Large intestine (tissue), 12 donors: ENCODE data around the gene SLC47A2. TPM values are rescaled to one million over a fixed set of nuclear protein-coding genes. Genes with fewer than 3 reads are reported as not detected.
"Not testable (repeated sequence)": the region's sequence is repeated elsewhere in the genome, so short reads cannot be mapped to it uniquely, and the experiment has no call there.

Source experiments
- DNase-seq, 2 donors: peaks; one replicate each; pipeline versions ENCODE4 v3.0.0 to v3.0.0-alpha.2; 2013
- H3K27ac ChIP-seq: one replicate; pipeline ENCODE4 v1.5.1; 2013; ENCODE audit warnings: low read length
- H3K27me3 ChIP-seq: 2 replicates; pipeline ENCODE4 v1.6.1; 2013; ENCODE audit warnings: low read length; ENCODE audit not compliant: control insufficient read depth, insufficient read depth
- H3K36me3 ChIP-seq: 2 replicates; pipeline ENCODE4 v1.6.1; 2013; ENCODE audit warnings: low read length; ENCODE audit not compliant: control insufficient read depth, insufficient read depth
- H3K4me1 ChIP-seq: one replicate; pipeline ENCODE4 v1.6.1; 2013; ENCODE audit warnings: low read length; ENCODE audit not compliant: control insufficient read depth, insufficient read depth
- H3K4me3 ChIP-seq: one replicate; pipeline ENCODE4 v1.5.1; 2013; ENCODE audit warnings: low read length
- H3K9me3 ChIP-seq: one replicate; pipeline ENCODE4 v1.6.1; 2013; ENCODE audit warnings: mild to moderate bottlenecking, low read depth, low read length, moderate library complexity; ENCODE audit not compliant: control insufficient read depth
- WGBS: methylation state at CpG from one replicate; pipeline ENCODE4 v1.1.5; 2013; ENCODE audit warnings: low lambda C conversion rate; ENCODE audit not compliant: insufficient coverage; 5-methylcytosine and 5-hydroxymethylcytosine counted together
- long read RNA-seq, 11 donors: transcript quantifications; one replicate each; lab custom pipeline, GENCODE V29; 2026
- polyA plus RNA-seq: library from polyadenylated mRNA; unstranded; fragments of 120-200 nt; gene quantifications from one replicate; pipeline ENCODE4 v1.2.1, GENCODE V29; 2013

Gene SLC47A2, protein sequence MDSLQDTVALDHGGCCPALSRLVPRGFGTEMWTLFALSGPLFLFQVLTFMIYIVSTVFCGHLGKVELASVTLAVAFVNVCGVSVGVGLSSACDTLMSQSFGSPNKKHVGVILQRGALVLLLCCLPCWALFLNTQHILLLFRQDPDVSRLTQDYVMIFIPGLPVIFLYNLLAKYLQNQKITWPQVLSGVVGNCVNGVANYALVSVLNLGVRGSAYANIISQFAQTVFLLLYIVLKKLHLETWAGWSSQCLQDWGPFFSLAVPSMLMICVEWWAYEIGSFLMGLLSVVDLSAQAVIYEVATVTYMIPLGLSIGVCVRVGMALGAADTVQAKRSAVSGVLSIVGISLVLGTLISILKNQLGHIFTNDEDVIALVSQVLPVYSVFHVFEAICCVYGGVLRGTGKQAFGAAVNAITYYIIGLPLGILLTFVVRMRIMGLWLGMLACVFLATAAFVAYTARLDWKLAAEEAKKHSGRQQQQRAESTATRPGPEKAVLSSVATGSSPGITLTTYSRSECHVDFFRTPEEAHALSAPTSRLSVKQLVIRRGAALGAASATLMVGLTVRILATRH
- 0.54 TPM for polyA plus RNA-seq
- long read RNA-seq, donor 1: 0 reads
- long read RNA-seq, donor 2: 0 reads
- long read RNA-seq, donor 3: 0 reads
- long read RNA-seq, donor 4: 0 reads
- long read RNA-seq, donor 5: 0 reads
- long read RNA-seq, donor 6: 0 reads
- long read RNA-seq, donor 7, partial matches to known transcripts: 61 of 61 reads
- long read RNA-seq, donor 7, other reads (novel, unspliced or antisense): 0 of 61 reads
- long read RNA-seq, donor 8: 0 reads
- long read RNA-seq, donor 9: 0 reads
- long read RNA-seq, donor 10: 0 reads
- long read RNA-seq, donor 11: 0 reads

GRCh38 chr17:19716108-19717030 lies at the start of gene SLC47A2:
Gene SLC47A2, minus strand, starts transcription at chr17:19716584. Its CDS starts 29 bp downstream, at chr17:19716555.
- Histone ChIP-seq H3K36me3 (no peaks in the 10 kb centered on the region), H3K27me3 (no peaks in the 10 kb centered on the region), H3K27ac (no peak within 1 kb of the TSS), H3K4me1 (peaks cover 45% of the 10 kb centered on the region), H3K4me3 (no peak within 1 kb of the TSS), H3K9me3 (no peaks in the 10 kb centered on the region)
- no peak for DNase-seq
- no CpG with 5 or more reads among the region's 13 CpGs for WGBS

- WGBS: no CpG with 5 or more reads among the region's 7 CpGs
- no peaks in the 10 kb centered on the region for H3K27me3 ChIP-seq
- no peaks in the 10 kb centered on the region for H3K9me3 ChIP-seq
- H3K36me3 ChIP-seq: peaks cover 2% of the 10 kb centered on the region
- no peak overlapping the region for H3K4me3 ChIP-seq
- no peak for DNase-seq
- no peak overlapping the region for H3K27ac ChIP-seq
- H3K4me1 ChIP-seq: no peaks in the 10 kb centered on the region
Measured at GRCh38 chr17:19766016-19766415, 49.6 kb upstream of the SLC47A2 start.

DNA sequence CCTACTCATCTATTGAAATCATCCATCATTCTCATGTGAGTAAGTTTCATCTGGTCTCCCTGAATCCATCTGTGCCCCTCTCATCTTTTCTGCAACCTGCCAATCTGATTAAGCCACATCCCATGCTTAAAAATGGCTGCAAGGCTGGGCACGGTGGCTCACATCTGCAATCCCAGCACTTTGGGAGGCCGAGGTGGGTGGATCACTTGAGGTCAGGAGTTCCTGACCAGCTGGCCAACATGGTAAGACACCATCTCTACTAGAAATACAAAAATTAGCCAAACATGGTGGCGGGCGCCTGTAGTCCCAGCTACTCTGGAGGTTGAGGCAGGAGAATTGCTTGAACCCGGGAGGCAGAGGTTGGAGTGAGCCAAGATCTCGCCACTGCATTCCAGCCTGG lies 47.6 kb upstream of the SLC47A2 start:
- whole genome bisulfite sequencing: no CpG with 5 or more reads among the region's 6 CpGs
- not testable (repeated sequence) for H3K27ac ChIP-seq, H3K27me3 ChIP-seq, H3K4me1 ChIP-seq, DNase-seq, H3K9me3 ChIP-seq, H3K36me3 ChIP-seq, H3K4me3 ChIP-seq

- H3K27me3 ChIP-seq: no peaks in the 10 kb centered on the region
- no peaks in the 10 kb centered on the region for H3K4me1 ChIP-seq
- H3K4me3 ChIP-seq: no peak overlapping the region
- DNase-seq: no peak
- no peaks in the 10 kb centered on the region for H3K9me3 ChIP-seq
- no CpG with 5 or more reads among the region's 2 CpGs for WGBS
- H3K27ac ChIP-seq: no peak overlapping the region
- H3K36me3 ChIP-seq: no peaks in the 10 kb centered on the region
Measured at GRCh38 chr17:19763416-19763815, 47.0 kb upstream of the SLC47A2 start.

DNA sequence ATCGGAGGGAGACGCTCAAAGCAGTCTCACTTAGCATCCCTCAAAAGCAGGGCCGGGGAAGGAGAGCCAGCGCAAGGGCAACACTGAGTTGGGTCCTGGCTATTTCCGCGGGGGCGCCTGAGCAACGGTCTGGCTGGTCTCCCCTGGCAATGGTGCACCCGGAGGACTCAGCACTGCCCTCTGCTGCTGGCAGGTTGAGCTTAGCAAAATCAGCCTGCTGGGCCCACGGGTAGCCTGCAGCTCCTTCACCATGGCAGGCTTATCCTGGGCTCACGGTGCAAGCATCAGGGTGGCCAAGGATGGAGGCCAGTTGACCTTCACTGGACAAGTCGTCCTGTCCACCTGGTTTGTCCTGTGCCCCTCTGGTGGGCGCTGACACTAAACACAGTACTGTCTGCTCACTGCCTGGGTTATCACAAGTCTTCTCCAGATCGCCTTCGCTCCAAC lies 46.2 kb upstream of the SLC47A2 start:
- DNase-seq: peak; percentile 46 to 58
- Histone ChIP-seq H3K4me3 (no peak overlapping the region), H3K9me3 (no peaks in the 10 kb centered on the region), H3K36me3 (no peaks in the 10 kb centered on the region), H3K27ac (no peak overlapping the region), H3K4me1 (no peaks in the 10 kb centered on the region), H3K27me3 (no peaks in the 10 kb centered on the region)
- no CpG with 5 or more reads among the region's 15 CpGs for WGBS

- H3K9me3 ChIP-seq: no peaks in the 10 kb centered on the region
- no peak overlapping the region for H3K4me3 ChIP-seq
- peaks cover 7% of the 10 kb centered on the region for H3K4me1 ChIP-seq
- no peaks in the 10 kb centered on the region for H3K36me3 ChIP-seq
- no peak for DNase-seq
- no peaks in the 10 kb centered on the region for H3K27me3 ChIP-seq
- WGBS: 60% methylated on average over 1 of the region's 9 CpGs
- H3K27ac ChIP-seq: no peak overlapping the region
Measured at GRCh38 chr17:19760746-19761145, 44.4 kb upstream of the SLC47A2 start.

GRCh38 chr17:19759568-19760549 lies 43.5 kb upstream of the SLC47A2 start:
- no peak overlapping the region for H3K4me3 ChIP-seq
- WGBS: 100% methylated on average over 1 of the region's 24 CpGs

DNA sequence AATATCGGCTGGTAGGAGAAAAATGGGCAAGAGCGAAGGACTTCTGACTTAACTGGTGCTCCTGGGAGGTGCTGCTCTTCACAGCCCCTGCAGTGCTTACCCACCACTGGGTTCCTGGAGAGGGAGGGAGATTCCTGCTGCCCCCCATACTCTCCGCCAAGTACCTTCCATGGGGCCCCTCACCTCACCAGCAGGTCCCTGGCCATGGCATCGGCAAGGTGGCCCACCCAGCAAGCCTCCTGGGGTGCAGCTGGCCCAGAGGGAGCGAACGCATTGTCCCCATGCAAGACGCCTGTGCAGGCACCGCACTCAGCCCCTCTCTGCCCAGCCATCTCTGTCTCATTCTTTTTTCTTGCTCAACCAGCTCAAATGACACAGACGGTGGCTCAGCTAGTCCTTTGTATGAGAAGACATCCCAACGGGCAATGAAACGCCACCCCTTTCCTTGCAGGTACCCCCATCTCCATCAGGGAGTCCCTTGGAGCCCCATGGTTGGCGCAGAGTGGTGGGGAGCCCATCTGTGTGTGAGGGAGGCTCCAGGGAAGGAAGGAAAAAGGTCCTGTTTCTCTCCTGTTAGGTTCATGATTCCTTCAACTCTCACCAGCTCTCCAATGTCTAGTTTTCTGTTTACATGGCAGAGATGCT lies 41.3 kb upstream of the SLC47A2 start:
- Histone ChIP-seq H3K4me1 (peaks cover 7% of the 10 kb centered on the region), H3K9me3 (no peaks in the 10 kb centered on the region), H3K4me3 (no peak overlapping the region), H3K27ac (no peak overlapping the region), H3K36me3 (no peaks in the 10 kb centered on the region), H3K27me3 (no peaks in the 10 kb centered on the region)
- DNase-seq: no peak
- 100% methylated on average over 1 of the region's 12 CpGs for WGBS

More at GRCh38 chr17:19759568-19760549, 43.5 kb upstream of the SLC47A2 start:
- Histone ChIP-seq H3K9me3 (no peaks in the 10 kb centered on the region), H3K4me1 (peaks cover 7% of the 10 kb centered on the region), H3K36me3 (no peaks in the 10 kb centered on the region), H3K27me3 (no peaks in the 10 kb centered on the region), H3K27ac (no peak overlapping the region)
- no peak for DNase-seq

DNA sequence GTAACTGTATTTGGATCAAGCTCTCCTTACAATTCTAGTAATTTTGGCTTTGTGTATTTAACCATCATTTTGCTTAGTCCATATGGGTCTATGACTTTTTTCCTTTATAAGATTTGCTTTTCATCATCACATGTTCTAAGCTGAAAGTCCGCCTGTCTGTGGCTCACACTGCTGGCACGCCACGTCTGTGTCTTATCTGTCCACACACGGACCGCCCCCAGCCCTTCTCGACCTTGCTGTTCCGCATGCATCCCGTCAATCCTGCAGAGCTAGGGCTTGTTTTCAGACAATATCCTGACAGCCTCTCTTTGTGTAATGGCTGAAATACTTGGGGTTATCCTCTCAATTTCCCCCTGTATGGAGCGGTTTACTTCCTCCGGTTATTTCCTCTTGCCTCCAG lies 40.2 kb upstream of the SLC47A2 start:
- H3K36me3 ChIP-seq: no peaks in the 10 kb centered on the region
- no CpG with 5 or more reads among the region's 10 CpGs for WGBS
- peak; percentile 60 to 75 for DNase-seq

More for the DNA sequence above, 40.2 kb upstream of the SLC47A2 start:
- Histone ChIP-seq H3K27me3 (no peaks in the 10 kb centered on the region), H3K4me1 (peaks cover 7% of the 10 kb centered on the region), H3K9me3 (no peaks in the 10 kb centered on the region), H3K27ac (no peak overlapping the region), H3K4me3 (no peak overlapping the region)
